Vagina (tissue), 2 donors: ENCODE measurements around the gene MROH7.

Experiments
- CTCF ChIP-seq, 3 experiments: fragments of 450-650 bp in 2 of 3; fragments of 200-600 bp in 1 of 3; sonication (generic) in 1 of 3; IDR thresholded peaks; one replicate each; pipeline ENCODE4 v1.5.1; 2017 to 2019; ENCODE audit warnings: antibody characterized with exemption in 3 of 3, mild to moderate bottlenecking in 2 of 3, moderate library complexity in 2 of 3
- POLR2A ChIP-seq, 2 donors: fragments of 450-650 bp; IDR thresholded peaks; one replicate each; pipeline ENCODE4 v1.6.1; 2017; ENCODE audit warnings: antibody characterized with exemption in 2 of 2, mild to moderate bottlenecking in 2 of 2, moderate library complexity in 2 of 2
- POLR2AphosphoS5 ChIP-seq, 2 donors: sonication (generic); formaldehyde crosslinking; IDR thresholded peaks; one replicate each; pipeline ENCODE4 v1.9.0; 2017; ENCODE audit warnings: antibody characterized with exemption in 2 of 2, mild to moderate bottlenecking in 2 of 2, low read depth in 1 of 2; ENCODE audit not compliant: insufficient read depth in 1 of 2

DNA sequence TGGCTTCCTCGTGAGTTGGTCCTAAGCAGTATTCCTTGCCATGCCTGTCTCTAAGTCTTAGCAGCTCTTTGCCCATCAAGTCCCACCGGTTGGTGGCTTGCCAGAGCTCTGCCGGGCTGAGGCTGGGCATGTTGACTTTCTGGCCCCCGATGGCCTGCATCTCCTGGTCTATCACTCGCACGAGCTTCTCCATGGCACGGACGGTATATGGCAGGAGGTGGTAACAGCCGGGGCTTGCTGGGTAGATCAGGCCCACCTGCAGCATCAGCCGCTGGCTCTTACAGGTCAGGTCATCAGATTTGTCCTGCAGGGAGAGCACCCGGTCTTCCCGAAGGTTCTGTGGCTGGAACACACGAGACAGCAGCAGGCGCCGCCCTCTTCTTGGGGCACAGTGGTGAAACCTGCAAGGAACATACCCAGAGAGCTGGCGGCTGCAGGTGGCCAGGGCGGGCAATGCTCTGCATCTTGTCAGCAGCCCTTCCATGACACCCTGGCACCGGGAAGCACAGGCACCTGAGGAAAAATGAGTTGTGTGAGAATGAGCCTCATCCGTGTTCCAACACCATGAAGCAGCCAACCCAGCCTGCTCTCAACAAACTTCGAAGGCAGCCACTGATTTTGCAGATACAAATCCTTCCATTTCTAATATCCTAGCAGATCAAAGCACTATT, 117.2 kb downstream of the MROH7 start:
- TF ChIP-seq POLR2AphosphoS5 (IDR thresholded peaks at IDR 0.05; ENCODE audit: insufficient read depth in 1 of 2, low read depth in 1 of 2) (no peak), POLR2A (IDR thresholded peaks at IDR 0.05) (no peak), CTCF (IDR thresholded peaks at IDR 0.05) (no peak)
